HG03097 (cell line): ENCODE data around the gene TBX3.
"Not testable (repeated sequence)": the region's sequence is repeated elsewhere in the genome, so short reads cannot be mapped to it uniquely, and the experiment has no call there.

ENCODE experiments used
- ATAC-seq: cut with Tn5 transposase; IDR thresholded peaks from one replicate; pipeline ENCODE4 v1.9.1; 2021; ENCODE audit not compliant: unreplicated experiment, low FRiP score

Gene TBX3

GRCh38 chr12:114684098-114684869 lies at the start of gene TBX3:
TBX3 (minus strand) TSS chr12:114684175; CDS start chr12:114683200, 975 bp downstream.
- ATAC-seq: no peak

- ATAC-seq: no peak
Measured at GRCh38 chr12:114732426-114733030, 48.6 kb upstream of the TBX3 start.

- ATAC-seq: no peak
Measured at GRCh38 chr12:114729731-114730130, 45.8 kb upstream of the TBX3 start.

- no peak for ATAC-seq
Measured at GRCh38 chr12:114726092-114726710, 42.2 kb upstream of the TBX3 start.

GRCh38 chr12:114722176-114722575 lies 38.2 kb upstream of the TBX3 start:
- ATAC-seq: not testable (repeated sequence)

- no peak for ATAC-seq
Measured at GRCh38 chr12:114721266-114721665, 37.3 kb upstream of the TBX3 start.

GRCh38 chr12:114713466-114714215 lies 29.7 kb upstream of the TBX3 start:
- no peak for ATAC-seq

GRCh38 chr12:114711689-114712152 lies 27.7 kb upstream of the TBX3 start:
- ATAC-seq: no peak

GRCh38 chr12:114710151-114710550 lies 26.2 kb upstream of the TBX3 start:
- ATAC-seq: no peak

GRCh38 chr12:114709112-114709511 lies 25.1 kb upstream of the TBX3 start:
- ATAC-seq: no peak

- not testable (repeated sequence) for ATAC-seq
Measured at GRCh38 chr12:114708598-114708997, 24.6 kb upstream of the TBX3 start.

- ATAC-seq: no peak
Measured at GRCh38 chr12:114704096-114704495, 20.1 kb upstream of the TBX3 start.

GRCh38 chr12:114703060-114703493 lies 19.1 kb upstream of the TBX3 start:
- no peak for ATAC-seq

GRCh38 chr12:114702462-114702861 lies 18.5 kb upstream of the TBX3 start:
- no peak for ATAC-seq

- no peak for ATAC-seq
Measured at GRCh38 chr12:114701553-114701952, 17.6 kb upstream of the TBX3 start.

GRCh38 chr12:114701104-114701414 lies 17.1 kb upstream of the TBX3 start:
- ATAC-seq: no peak

GRCh38 chr12:114700392-114701103 lies 16.6 kb upstream of the TBX3 start:
- ATAC-seq: no peak

- no peak for ATAC-seq
Measured at GRCh38 chr12:114698566-114699163, 14.7 kb upstream of the TBX3 start.

- ATAC-seq: no peak
Measured at GRCh38 chr12:114697741-114698565, 14.0 kb upstream of the TBX3 start.
